Fibroblast of lung (primary cell): ENCODE results near the gene CDH6. TPM values are rescaled to one million over a fixed set of nuclear protein-coding genes. Genes with fewer than 3 reads are reported as not detected.

Experiments
- DNase-seq, 2 donors: peaks; one replicate each; pipeline versions ENCODE4 v3.0.0 to v3.0.0-alpha.2; 2010; ENCODE audit warnings: low read depth in 2 of 2
- H2AFZ ChIP-seq: 2 replicates; pipeline ENCODE4 v1.5.1; 2012; ENCODE audit warnings: low read length, control low read depth, inconsistent platforms
- H3K27ac ChIP-seq: 2 replicates; pipeline ENCODE4 v1.5.1; 2011; ENCODE audit warnings: low read length, control low read depth; ENCODE audit not compliant: insufficient read depth
- H3K27me3 ChIP-seq: 2 replicates; pipeline ENCODE4 v1.5.1; 2011; ENCODE audit warnings: mild to moderate bottlenecking, low read length; ENCODE audit not compliant: control insufficient read depth, insufficient read depth
- H3K36me3 ChIP-seq: 2 replicates; pipeline ENCODE4 v1.5.1; 2011; ENCODE audit warnings: low read length; ENCODE audit not compliant: control insufficient read depth, insufficient read depth
- H3K4me1 ChIP-seq: 2 replicates; pipeline ENCODE4 v1.5.1; 2011; ENCODE audit warnings: low read length; ENCODE audit not compliant: control insufficient read depth, insufficient read depth; ENCODE audit errors: extremely low read depth
- H3K4me2 ChIP-seq: 2 replicates; pipeline ENCODE4 v1.5.1; 2011; ENCODE audit warnings: low read length, control low read depth; ENCODE audit not compliant: insufficient read depth; ENCODE audit errors: extremely low read depth
- H3K4me3 ChIP-seq, 4 experiments: fragments of 200-600 bp in 1 of 4; sonication (generic) in 1 of 4; replicated peaks in 1 of 4; 2 replicates each; pipeline ENCODE4 v1.5.1; 2011 to 2016; ENCODE audit warnings: low read length in 4 of 4, low read depth in 3 of 4, mild to moderate bottlenecking in 3 of 4, control low read depth in 2 of 4, inconsistent platforms in 1 of 4, mixed read lengths in 1 of 4; ENCODE audit not compliant: insufficient read depth in 1 of 4; ENCODE audit errors: control extremely low read depth in 1 of 4
- H3K79me2 ChIP-seq: 2 replicates; pipeline ENCODE4 v1.5.1; 2012; ENCODE audit warnings: mild to moderate bottlenecking, low read length, inconsistent platforms; ENCODE audit not compliant: control insufficient read depth, insufficient read depth
- H3K9ac ChIP-seq: 2 replicates; pipeline ENCODE4 v1.5.1; 2011; ENCODE audit warnings: mild to moderate bottlenecking, low read length, control low read depth; ENCODE audit not compliant: insufficient read depth
- H3K9me3 ChIP-seq: 2 replicates; pipeline ENCODE4 v1.5.1; 2012; ENCODE audit warnings: low read depth, low read length; ENCODE audit not compliant: control insufficient read depth, insufficient read depth
- H4K20me1 ChIP-seq: 2 replicates; pipeline ENCODE4 v1.5.1; 2011; ENCODE audit warnings: low read length; ENCODE audit not compliant: control insufficient read depth, insufficient read depth; ENCODE audit errors: extremely low read depth
- EZH2 ChIP-seq: IDR thresholded peaks from 2 replicates; pipeline ENCODE4 v1.5.1; 2012; ENCODE audit warnings: low read length, control low read depth, mild to moderate bottlenecking; ENCODE audit errors: missing control alignments
- polyA plus RNA-seq, 2 donors: library from polyadenylated mRNA; depleted of rRNA in 1 of 2; stranded (reverse) in 1 of 2; unstranded in 1 of 2; fragments of >200 nt; gene quantifications; 2 replicates each; pipeline ENCODE4 v1.2.1, GENCODE V29; 2011 to 2012; ENCODE audit warnings: missing spikeins in 1 of 2
- total RNA-seq: library from RNA; depleted of rRNA; stranded (reverse); fragments of >200 nt; gene quantifications from 2 replicates; pipeline ENCODE4 v1.2.1, GENCODE V29; 2014
- TF ChIP-seq, protein P1 (sequence below), 2 donors: IDR thresholded peaks in 1 of 2; conservative IDR thresholded peaks in 1 of 2; 1 replicate in 1 of 2; 2 replicates in 1 of 2; pipeline ENCODE4 v1.5.1; 2011 to 2012; ENCODE audit warnings: low read length in 2 of 2, control low read depth in 1 of 2, inconsistent platforms in 1 of 2, low read depth in 1 of 2, mild to moderate bottlenecking in 1 of 2

Gene CDH6
- total and polyA plus RNA-seq, 2 donors (not counting 1 experiment from before 2014, with no cell fraction given) = 10.4 to 18.8 TPM

GRCh38 chr5:31153521-31153920 is 40.0 kb upstream of the CDH6 start:
- H3K4me1 ChIP-seq = no peaks in the 10 kb centered on the region
- no peak overlapping the region for H2AFZ ChIP-seq
- H3K4me3 ChIP-seq = no peak overlapping the region
- no peaks in the 10 kb centered on the region for H3K79me2 ChIP-seq
- H3K9ac ChIP-seq = no peak overlapping the region
- no peak overlapping the region for H3K27ac ChIP-seq
- H3K27me3 ChIP-seq = no peaks in the 10 kb centered on the region
- H3K9me3 ChIP-seq = no peaks in the 10 kb centered on the region
- no peaks in the 10 kb centered on the region for H4K20me1 ChIP-seq
- no peak for TF ChIP-seq EZH2
- TF ChIP-seq, protein P1, sequence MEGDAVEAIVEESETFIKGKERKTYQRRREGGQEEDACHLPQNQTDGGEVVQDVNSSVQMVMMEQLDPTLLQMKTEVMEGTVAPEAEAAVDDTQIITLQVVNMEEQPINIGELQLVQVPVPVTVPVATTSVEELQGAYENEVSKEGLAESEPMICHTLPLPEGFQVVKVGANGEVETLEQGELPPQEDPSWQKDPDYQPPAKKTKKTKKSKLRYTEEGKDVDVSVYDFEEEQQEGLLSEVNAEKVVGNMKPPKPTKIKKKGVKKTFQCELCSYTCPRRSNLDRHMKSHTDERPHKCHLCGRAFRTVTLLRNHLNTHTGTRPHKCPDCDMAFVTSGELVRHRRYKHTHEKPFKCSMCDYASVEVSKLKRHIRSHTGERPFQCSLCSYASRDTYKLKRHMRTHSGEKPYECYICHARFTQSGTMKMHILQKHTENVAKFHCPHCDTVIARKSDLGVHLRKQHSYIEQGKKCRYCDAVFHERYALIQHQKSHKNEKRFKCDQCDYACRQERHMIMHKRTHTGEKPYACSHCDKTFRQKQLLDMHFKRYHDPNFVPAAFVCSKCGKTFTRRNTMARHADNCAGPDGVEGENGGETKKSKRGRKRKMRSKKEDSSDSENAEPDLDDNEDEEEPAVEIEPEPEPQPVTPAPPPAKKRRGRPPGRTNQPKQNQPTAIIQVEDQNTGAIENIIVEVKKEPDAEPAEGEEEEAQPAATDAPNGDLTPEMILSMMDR (conservative IDR thresholded peaks at IDR 0.05 in 1 of 2, IDR thresholded peaks at IDR 0.05 in 1 of 2; ENCODE audit: low read depth in 1 of 2, low read length in 2 of 2) = no peak
- no peak overlapping the region for H3K4me2 ChIP-seq
- no peaks in the 10 kb centered on the region for H3K36me3 ChIP-seq
- DNase-seq = peak in 1 of 2 donors; percentile 31

- TF ChIP-seq, protein P1 (conservative IDR thresholded peaks at IDR 0.05 in 1 of 2, IDR thresholded peaks at IDR 0.05 in 1 of 2; ENCODE audit: low read depth in 1 of 2, low read length in 2 of 2) = no peak
- no peak for TF ChIP-seq EZH2
- no peak overlapping the region for H3K4me3 ChIP-seq
- H3K27me3 ChIP-seq = no peaks in the 10 kb centered on the region
- H4K20me1 ChIP-seq = no peaks in the 10 kb centered on the region
- no peak overlapping the region for H3K9ac ChIP-seq
- H3K36me3 ChIP-seq = no peaks in the 10 kb centered on the region
- DNase-seq = no peak
- H3K79me2 ChIP-seq = no peaks in the 10 kb centered on the region
- H3K4me2 ChIP-seq = no peak overlapping the region
- H3K9me3 ChIP-seq = no peaks in the 10 kb centered on the region
- no peak overlapping the region for H2AFZ ChIP-seq
- no peaks in the 10 kb centered on the region for H3K4me1 ChIP-seq
- no peak overlapping the region for H3K27ac ChIP-seq
Observed at GRCh38 chr5:31156631-31157160, 36.8 kb upstream of the CDH6 start.

DNA sequence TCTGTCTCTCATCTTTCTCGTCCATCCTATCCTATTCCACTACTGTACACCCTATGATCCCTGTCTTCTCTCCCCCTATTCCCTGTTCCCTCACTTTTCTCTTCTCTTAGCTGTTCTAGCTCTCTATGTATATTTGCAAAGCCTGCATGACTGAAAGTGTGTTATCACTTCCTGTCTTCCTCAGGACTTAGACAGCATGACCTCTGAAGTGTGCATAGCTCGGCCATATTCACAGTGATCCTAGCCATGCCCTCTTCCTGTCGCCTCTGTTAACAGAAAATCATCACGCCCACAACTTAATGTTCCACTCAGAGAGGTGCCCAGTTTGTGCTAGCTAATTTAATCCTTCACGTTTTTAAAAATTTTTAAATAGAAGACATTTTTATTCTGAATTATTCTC is 35.8 kb upstream of the CDH6 start:
- TF ChIP-seq, protein P1 (conservative IDR thresholded peaks at IDR 0.05 in 1 of 2, IDR thresholded peaks at IDR 0.05 in 1 of 2; ENCODE audit: low read depth in 1 of 2, low read length in 2 of 2) = no peak
- TF ChIP-seq EZH2 = no peak

More for the DNA sequence above, 35.8 kb upstream of the CDH6 start:
- H3K4me3 ChIP-seq = no peak overlapping the region
- H3K4me2 ChIP-seq = no peak overlapping the region
- peak overlapping the region; percentile 21 for H2AFZ ChIP-seq
- no peaks in the 10 kb centered on the region for H3K79me2 ChIP-seq
- no peaks in the 10 kb centered on the region for H4K20me1 ChIP-seq
- H3K4me1 ChIP-seq = no peaks in the 10 kb centered on the region
- H3K36me3 ChIP-seq = no peaks in the 10 kb centered on the region
- H3K27me3 ChIP-seq = no peaks in the 10 kb centered on the region
- H3K9ac ChIP-seq = no peak overlapping the region
- no peak for DNase-seq
- no peaks in the 10 kb centered on the region for H3K9me3 ChIP-seq
- no peak overlapping the region for H3K27ac ChIP-seq
